Inferior parietal cortex (tissue), 1 donor: Measurements from ENCODE around the gene TBCD.

ENCODE experiments used
- DNase-seq: peaks from one replicate; pipeline ENCODE4 v3.0.0-alpha.2; 2016; ENCODE audit errors: extremely low spot score

Gene TBCD

GRCh38 chr17:82791532-82791931, 39.7 kb downstream of the TBCD start:
- DNase-seq: no peak

GRCh38 chr17:82793974-82794630, 42.2 kb downstream of the TBCD start:
- DNase-seq: no peak

- no peak for DNase-seq
These were observed 43.1 kb downstream of the TBCD start for GRCh38 chr17:82794781-82795482.

GRCh38 chr17:82795615-82796014, 43.8 kb downstream of the TBCD start:
- DNase-seq: no peak

GRCh38 chr17:82797061-82797460, 45.2 kb downstream of the TBCD start:
- no peak for DNase-seq

- no peak for DNase-seq
These were observed 46.9 kb downstream of the TBCD start for GRCh38 chr17:82798752-82799151.

- no peak for DNase-seq
These were observed 47.7 kb downstream of the TBCD start for GRCh38 chr17:82799591-82799990.

- DNase-seq: no peak
These were observed 49.0 kb downstream of the TBCD start for GRCh38 chr17:82800885-82801284.

- DNase-seq: no peak
These were observed 49.6 kb downstream of the TBCD start for GRCh38 chr17:82801377-82801970.

- no peak for DNase-seq
These were observed 50.4 kb downstream of the TBCD start for GRCh38 chr17:82802075-82802780.

GRCh38 chr17:82803185-82803584, 51.3 kb downstream of the TBCD start:
- DNase-seq: no peak

GRCh38 chr17:82803606-82804005, 51.7 kb downstream of the TBCD start:
- DNase-seq: no peak

GRCh38 chr17:82804442-82805191, 52.8 kb downstream of the TBCD start:
- no peak for DNase-seq

- DNase-seq: no peak
These were observed 53.4 kb downstream of the TBCD start for GRCh38 chr17:82805254-82805653.

GRCh38 chr17:82805823-82806222, 54.0 kb downstream of the TBCD start:
- no peak for DNase-seq

- no peak for DNase-seq
These were observed 54.8 kb downstream of the TBCD start for GRCh38 chr17:82806645-82807044.

- DNase-seq: no peak
These were observed 55.2 kb downstream of the TBCD start for GRCh38 chr17:82807101-82807500.

GRCh38 chr17:82807562-82807961, 55.7 kb downstream of the TBCD start:
- no peak for DNase-seq

- no peak for DNase-seq
These were observed 56.1 kb downstream of the TBCD start for GRCh38 chr17:82808006-82808405.

GRCh38 chr17:82808921-82809905, 57.3 kb downstream of the TBCD start:
- DNase-seq: no peak
